Kidney epithelial cell (primary cell): ENCODE measurements around the gene ELOVL5. TPM values are rescaled to one million over a fixed set of nuclear protein-coding genes. Genes with fewer than 3 reads are reported as not detected.

ENCODE experiments used
- DNase-seq: peaks from one replicate; pipeline ENCODE4 v3.0.0-alpha.2; 2010; ENCODE audit warnings: low read depth
- H3K27me3 ChIP-seq: 2 replicates; pipeline ENCODE4 v1.6.0; 2011; ENCODE audit warnings: low read length; ENCODE audit not compliant: control insufficient read depth, insufficient read depth
- H3K36me3 ChIP-seq: 2 replicates; pipeline ENCODE4 v1.5.1; 2011; ENCODE audit warnings: low read length; ENCODE audit not compliant: control insufficient read depth, insufficient read depth
- H3K4me3 ChIP-seq: 2 replicates; pipeline ENCODE4 v1.5.1; 2011; ENCODE audit warnings: low read depth, mild to moderate bottlenecking, control low read depth, low read length
- CTCF ChIP-seq: IDR thresholded peaks from 2 replicates; pipeline ENCODE4 v1.5.1; 2011; ENCODE audit warnings: mild to moderate bottlenecking, moderate library complexity, low read length, control low read depth, inconsistent platforms; ENCODE audit not compliant: insufficient read depth, poor library complexity, severe bottlenecking
- total RNA-seq: library from RNA; depleted of rRNA; stranded (reverse); fragments of >200 nt; gene quantifications from 2 replicates; pipeline ENCODE4 v1.2.3, GENCODE V29; 2015

Gene ELOVL5
- total RNA-seq, 1 donor from 2014 or later, result 63.6 TPM

GRCh38 chr6:53312355-53312754 is 36.4 kb downstream of the ELOVL5 start:
- no peaks in the 10 kb centered on the region for H3K36me3 ChIP-seq
- no peak for DNase-seq

GRCh38 chr6:53311586-53311935 is 37.2 kb downstream of the ELOVL5 start:
- no peak for DNase-seq
- no peak for TF ChIP-seq CTCF
- Histone ChIP-seq H3K36me3 (no peaks in the 10 kb centered on the region), H3K4me3 (no peak overlapping the region), H3K27me3 (no peaks in the 10 kb centered on the region)

More at GRCh38 chr6:53312355-53312754, 36.4 kb downstream of the ELOVL5 start:
- TF ChIP-seq CTCF, result no peak
- Histone ChIP-seq H3K4me3 (no peak overlapping the region), H3K27me3 (no peaks in the 10 kb centered on the region)

GRCh38 chr6:53310771-53311585 is 37.8 kb downstream of the ELOVL5 start:
- DNase-seq, result no peak
- Histone ChIP-seq H3K27me3 (no peaks in the 10 kb centered on the region), H3K4me3 (no peak overlapping the region), H3K36me3 (no peaks in the 10 kb centered on the region)
- no peak for TF ChIP-seq CTCF

GRCh38 chr6:53309901-53310300 is 38.8 kb downstream of the ELOVL5 start:
- DNase-seq, result no peak
- TF ChIP-seq CTCF, result no peak
- no peak overlapping the region for H3K4me3 ChIP-seq

GRCh38 chr6:53309059-53309900 is 39.5 kb downstream of the ELOVL5 start:
- Histone ChIP-seq H3K36me3 (no peaks in the 10 kb centered on the region), H3K4me3 (no peak overlapping the region), H3K27me3 (no peaks in the 10 kb centered on the region)
- no peak for DNase-seq
- TF ChIP-seq CTCF, result no peak

More at GRCh38 chr6:53309901-53310300, 38.8 kb downstream of the ELOVL5 start:
- Histone ChIP-seq H3K27me3 (no peaks in the 10 kb centered on the region), H3K36me3 (no peaks in the 10 kb centered on the region)
